ENCODE measurements around the gene CDKL5.

DNA sequence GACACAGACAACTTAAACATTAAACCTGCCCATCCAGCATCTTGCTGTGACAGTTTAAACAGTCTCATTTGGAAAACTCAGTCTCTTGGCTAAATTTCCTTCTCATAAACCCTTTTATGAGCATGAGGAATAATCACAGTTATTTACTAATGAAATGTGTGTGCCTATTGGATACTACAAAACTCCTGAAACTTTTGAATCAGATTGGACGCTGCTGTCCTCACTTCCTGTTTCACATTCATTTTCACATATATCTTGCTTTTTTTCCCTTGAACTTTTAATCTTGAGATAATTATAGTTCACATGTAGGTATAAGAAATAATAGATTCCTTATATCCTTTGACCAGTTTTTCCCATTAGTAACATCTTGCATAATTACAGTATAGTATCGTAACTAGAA lies 111.7 kb downstream of the CDKL5 start:
- TF ChIP-seq EZH2 (IDR thresholded peaks at IDR 0.05) = no peak
- TF ChIP-seq POLR2AphosphoS5 (IDR thresholded peaks at IDR 0.05; ENCODE audit: borderline replicate concordance, low read depth, low read length) = no peak
- TF ChIP-seq FOXP2 (optimal IDR thresholded peaks at IDR 0.05; ENCODE audit: control extremely low read depth, extremely low read length, insufficient read depth) = no peak

Measured in SK-N-MC (cell line).